ENCODE results near the gene TLE4.
A peak's percentile ranks its signal among the peaks of the same experiment; 100 is the strongest.

The TLE4 gene

DNA sequence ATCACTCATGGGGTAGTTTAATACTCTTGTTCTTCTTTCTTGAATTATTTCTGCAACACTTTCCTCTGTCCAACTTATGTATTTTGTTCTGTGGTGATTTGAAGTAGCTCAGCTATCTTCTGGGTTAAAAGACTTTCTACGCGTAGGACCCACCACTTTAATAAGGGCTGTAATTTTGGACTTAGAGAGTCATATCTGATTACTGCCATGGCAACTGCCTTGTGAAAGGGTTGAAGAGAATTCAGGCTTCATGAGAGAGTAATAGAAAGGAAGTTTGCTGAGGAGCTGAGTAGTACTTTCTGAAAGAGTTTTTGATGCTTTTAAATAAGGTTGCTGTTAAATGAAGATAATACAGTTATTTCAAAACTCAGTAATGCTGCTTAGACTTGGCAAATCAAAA lies 89.5 kb downstream of the TLE4 start:
- no peak for DNase-seq

- DNase-seq = no peak
Measured at GRCh38 chr9:79661886-79662536, 90.2 kb downstream of the TLE4 start.

DNA sequence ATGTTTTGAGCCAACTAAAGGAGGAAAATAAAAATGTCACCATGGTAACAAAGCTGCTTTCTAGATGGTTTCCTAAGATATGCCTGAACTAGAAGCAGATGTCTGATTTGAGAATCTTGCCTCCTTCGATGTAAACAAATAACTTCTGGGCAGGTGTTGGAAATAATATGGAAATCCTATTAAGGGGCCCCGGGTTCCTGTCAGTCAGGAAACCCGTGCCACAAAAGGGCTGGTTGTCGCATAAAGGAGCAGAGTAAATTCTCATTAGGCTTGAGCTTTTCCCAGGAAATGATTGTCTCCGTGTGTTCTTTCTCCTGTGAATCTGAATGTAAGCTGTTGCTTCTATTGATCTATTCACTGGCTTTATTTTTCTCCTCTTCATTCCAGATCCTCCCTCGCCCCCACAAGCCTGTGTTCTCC lies 90.8 kb downstream of the TLE4 start:
- peak in 2 of 56 donors; percentile 18 to 36 for DNase-seq

GRCh38 chr9:79663300-79663699 lies 91.5 kb downstream of the TLE4 start:
- peak in 4 of 56 donors; percentile 17 to 35 (median 18) for DNase-seq

DNA sequence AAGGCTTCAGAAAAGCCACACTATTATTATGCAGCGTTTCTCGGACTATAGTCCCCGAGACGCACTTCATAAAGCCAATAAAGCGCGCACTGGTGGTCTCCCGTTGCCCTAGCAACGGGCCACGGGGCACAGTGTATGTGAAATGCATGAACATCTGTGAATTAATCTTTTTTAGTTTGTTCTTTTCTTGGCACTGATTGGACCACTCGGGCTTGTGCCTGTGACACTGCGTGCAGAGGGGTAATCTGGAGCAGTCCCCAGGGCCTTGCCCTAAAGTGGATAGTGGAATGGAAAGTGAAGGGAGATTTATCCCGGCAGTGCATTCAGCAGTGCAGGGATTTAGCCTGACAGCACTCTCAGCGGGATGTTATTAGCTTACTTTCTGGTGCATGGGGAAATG lies 92.1 kb downstream of the TLE4 start:
- no peak for DNase-seq

DNA sequence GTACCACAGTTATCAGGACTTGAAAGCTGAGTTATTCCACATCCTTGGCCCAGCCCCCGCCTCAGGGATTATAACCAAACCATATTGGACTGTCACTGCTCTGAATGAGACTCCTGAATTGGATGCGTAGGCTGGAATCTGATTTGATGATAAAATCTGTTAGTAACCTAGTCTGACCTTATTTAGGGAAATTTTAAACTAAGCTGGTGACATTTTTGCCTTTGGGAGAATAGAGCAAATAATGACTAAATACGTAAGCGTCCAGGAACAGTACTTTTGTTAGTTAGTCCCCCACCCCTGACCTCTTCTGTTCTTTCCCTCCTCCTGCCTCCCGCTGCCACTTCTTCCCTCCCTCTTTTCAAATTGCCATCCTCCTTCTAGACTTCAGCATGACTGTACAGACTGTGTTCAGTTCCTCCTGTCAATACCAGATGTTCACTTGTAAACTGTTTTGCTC lies 92.6 kb downstream of the TLE4 start:
- DNase-seq = no peak

DNA sequence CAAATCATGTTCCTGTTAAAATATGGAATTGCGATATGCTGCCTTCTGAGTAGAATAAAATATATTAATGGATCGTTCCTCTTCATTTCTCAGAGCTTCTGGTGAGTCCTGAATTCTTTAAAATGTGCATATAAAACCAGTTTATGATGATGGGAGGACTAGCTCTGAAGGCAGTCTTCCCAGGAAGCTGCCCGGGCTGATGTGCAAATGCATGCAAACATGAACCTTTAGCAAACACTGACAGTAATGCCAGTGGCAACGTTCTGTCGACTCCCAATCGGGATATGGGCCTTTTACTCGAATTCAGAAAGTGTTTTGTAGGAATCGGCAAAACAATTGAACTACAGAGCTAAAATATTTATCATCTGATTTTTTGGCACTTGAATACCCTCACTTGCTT lies 93.6 kb downstream of the TLE4 start:
- DNase-seq = no peak

DNA sequence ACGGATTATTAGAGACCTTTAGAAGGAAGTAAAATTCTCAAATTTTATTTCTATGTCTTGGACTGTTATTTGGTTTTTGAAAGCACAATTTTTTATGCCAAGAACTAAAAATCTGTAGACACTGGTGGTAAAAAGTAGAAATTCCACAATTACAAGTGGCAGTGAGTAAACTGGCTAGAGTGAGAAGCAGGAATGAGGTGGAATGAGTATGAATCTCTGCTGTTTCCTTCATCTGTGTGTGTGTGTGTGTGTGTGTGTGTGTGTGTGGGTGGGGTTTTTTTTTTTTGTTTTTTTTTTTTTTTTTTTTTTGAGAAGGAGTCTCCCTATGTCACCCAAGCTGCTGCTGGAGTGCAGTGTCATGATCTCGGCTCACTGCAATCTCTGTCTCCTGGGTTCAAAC lies 94.2 kb downstream of the TLE4 start:
- DNase-seq = no peak

DNA sequence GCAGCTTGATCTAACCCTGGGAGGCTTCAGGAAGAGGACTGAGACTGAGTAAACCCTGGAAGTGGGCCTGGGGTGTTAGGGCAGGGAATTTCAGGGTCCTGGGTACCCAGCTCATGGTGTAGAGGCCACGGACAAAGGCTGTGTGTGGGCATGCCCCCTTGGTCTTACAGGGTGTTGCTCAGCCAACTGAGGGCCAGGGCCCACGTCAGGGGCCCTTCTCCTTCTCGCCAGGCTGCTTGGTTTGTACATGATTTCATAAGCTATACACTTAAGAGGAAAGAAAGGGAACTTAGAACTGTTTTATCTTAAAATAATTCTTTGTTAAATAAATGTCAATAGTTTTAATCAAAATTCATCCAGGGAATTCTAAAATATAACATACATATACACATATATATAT lies 95.4 kb downstream of the TLE4 start:
- no peak for DNase-seq

DNA sequence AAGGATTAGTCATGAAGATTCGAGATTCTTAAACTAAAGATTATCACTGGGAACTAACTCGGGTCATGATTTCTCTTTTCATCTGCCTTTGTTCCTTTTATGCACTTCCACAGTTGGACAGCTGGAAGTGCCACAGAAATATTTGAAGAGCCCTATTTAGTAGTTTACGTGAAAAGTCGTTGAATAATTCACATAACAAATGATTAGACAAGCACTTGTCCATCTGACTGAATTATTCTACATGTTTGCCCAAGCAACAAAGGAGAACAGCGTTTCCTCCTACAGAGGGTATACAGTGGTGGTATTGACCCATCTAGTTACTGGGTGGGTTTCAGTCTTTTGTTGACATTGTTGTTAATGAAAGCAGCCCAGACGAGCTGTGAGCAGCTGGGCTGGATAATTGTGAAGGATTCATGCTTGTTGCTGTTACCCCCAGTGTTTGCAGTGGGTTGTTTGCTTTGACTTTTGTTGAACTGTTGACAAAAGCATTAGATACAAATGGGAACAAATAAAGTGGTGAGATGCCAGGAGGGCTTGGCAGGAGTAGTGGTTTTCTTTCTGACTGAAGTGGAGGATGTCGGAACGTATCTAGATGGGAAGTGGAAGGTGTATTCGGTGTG lies 96.2 kb downstream of the TLE4 start:
- DNase-seq = no peak

DNA sequence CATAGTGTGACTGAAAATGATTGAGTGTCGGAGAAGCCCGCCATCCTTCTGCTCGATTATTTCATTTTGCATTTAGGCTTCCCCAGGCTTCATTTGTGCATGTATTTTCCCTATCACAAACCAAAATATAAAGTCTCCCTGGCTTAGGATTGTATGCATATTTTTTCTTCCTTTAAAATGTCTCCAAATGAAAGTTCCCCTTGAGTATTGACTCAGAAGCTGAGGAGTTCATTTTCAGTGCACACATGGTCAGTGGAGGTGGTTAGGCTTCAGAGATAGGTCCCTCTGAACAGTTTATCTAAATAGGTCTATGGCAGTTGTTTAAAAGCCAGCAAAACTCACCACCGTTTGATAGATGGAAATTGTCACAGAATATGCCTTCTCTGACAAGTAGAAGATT lies 97.2 kb downstream of the TLE4 start:
- no peak for DNase-seq

DNA sequence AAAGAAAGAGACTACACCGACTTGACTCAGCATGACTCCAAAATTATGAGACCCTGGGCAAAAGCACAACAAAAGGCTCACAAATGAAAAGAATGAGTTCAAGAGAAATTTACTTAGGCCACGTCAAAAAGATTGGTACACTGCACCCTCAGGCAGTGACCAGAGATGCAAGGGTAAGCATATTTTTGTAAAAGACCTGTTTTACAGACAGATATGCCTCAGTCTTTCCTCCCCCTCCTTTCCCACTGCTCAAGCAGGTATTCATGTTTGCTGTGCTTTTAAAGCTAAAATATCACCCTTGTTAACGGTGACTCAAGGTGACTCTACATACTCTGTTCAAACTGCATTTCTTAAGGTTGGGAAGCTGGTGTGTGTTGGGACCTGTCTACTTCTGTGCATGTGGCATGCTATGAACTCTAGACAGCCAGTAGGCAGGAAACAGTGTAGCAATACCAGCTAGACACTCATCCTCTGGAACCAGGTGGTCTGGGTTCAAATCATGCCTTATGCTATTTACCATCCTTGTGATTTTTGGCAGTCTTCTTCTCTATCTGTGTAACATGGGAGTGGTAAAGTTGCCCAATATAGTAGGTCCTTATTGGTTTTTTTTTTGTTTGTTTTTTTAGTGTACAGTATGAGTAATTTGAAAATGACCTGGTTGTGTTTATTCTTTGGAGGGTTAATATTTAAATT lies 98.7 kb downstream of the TLE4 start:
- no peak for DNase-seq

DNA sequence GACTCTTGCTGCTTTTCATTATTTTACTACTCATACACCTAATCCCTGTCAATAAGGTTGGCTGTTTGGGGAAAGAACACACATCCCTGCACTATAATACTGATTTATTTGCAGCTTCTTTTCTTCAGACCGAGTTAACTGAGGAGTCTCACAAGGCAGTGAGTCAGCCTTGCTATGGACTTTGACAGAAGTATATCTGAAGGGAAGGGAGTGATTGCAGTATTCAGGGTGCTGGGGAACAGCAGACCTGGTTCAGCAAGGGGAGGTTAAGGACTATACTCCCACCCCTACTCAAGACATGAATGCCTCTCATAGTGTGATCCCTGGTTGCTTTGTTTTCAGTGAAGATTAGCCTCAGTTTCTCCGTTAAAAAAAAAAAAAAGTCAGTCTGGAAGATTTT lies 99.8 kb downstream of the TLE4 start:
- no peak for DNase-seq

DNA sequence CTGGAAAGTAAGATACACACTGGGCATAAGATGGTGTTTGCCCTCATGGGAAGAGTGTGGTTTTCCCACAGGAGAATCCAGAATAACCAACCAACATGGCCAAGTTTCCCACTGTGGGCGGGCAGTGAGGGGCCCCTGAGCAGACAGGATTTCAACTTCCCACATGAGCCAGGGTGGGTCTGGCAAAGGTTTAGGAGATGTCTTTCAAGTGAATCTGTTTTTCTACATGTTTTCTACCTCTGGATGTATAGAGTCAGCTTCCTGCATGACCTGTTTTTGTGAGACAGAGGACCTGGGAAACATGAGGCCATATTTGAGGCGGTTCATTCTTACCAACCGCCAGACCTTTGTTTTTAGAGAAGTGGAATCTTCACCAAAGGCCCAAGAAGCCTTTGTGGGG lies 100.5 kb downstream of the TLE4 start:
- no peak for DNase-seq

DNA sequence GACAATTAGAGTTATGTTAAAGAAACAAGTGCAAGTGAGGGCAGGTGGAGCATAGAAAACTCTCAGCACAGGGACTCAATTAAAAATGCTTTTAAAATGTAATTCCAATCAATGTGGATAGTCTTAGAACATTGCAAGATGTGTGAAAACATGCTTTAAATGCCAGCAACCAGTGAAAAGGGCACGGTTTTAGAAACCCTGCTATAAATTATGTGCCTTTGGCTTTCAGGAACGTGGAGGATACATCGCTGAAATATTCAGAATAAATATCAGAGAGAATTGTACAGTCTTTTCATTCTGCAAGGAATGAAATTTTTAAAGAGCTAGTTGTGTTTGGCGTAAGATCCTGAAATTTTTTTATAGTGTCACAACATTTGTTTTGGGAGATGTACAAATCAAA lies 101.1 kb downstream of the TLE4 start:
- no peak for DNase-seq

DNA sequence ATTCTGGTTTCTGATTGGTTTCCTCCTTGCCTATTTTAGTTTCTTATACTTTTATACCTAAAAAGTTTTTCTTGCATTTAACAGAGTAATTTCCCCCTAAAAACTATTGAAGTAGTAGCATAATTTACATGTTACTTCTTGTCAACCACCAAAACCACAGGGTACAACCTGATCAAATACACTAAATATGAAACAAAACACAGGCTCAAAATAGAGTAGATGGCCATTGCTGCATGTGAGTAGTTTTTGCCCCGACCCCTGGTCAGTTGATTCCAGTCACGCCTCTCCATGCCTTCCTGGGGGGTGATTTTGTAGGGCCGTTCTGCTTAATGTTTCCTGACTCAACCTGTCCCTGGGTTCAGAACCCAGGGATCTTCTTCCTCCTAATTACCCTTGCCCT lies 101.8 kb downstream of the TLE4 start:
- DNase-seq = no peak

- DNase-seq = no peak
Measured at GRCh38 chr9:79674052-79674777, 102.5 kb downstream of the TLE4 start.

DNA sequence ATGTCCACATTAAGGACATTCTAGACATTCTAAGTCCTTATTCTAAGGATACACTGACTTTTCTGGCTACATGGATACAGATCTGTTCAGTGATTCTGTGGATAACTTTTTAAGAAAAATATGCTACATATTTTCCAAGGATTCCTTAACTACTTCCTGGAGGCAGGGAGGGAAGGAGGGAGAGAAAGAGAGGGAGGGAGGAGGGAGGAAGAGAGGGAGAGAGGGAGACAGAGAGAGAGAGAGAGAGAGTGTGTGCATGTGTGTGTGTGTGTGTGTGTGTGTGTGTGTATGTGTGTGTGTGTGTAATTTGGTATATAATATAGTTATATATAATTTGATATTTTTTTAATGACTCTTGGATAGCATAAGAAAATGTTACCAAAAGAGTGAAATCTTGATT lies 109.8 kb downstream of the TLE4 start:
- no peak for DNase-seq

DNA sequence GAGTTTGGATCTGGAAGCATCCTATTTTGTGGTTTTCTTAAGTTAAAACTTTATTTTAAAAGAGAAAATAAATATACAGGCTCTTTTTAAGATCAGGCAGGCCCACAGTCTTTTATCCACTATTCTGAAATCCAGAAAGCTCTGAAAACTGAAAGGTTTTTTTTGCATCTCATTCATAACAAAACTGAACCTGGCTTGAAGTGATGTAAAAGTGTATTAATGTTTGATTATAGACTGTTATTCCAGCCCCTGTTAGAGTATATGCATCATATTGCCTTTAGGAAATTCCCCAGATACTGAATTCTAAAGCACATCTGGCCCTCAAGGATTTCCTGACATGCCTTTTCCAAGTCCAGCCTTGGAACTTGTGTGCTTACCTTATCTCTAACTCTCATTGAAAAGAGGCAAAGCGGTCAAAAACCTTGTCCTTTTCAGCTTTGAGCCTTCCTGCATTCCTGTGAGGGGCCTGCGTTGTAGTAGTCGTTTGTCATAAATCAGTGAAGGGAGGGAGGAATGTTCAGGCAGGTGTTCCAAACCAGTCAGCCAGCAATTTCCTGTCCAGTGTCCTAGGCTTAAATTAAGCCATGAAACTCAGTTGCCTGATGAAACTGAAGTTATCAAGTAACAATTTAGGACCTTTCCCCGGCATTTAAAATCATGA lies 110.4 kb downstream of the TLE4 start:
- no peak for DNase-seq

GRCh38 chr9:79684059-79684458 lies 112.3 kb downstream of the TLE4 start:
- no peak for DNase-seq

- DNase-seq = peak in 1 of 56 donors; percentile 26
Measured at GRCh38 chr9:79684711-79685575, 113.2 kb downstream of the TLE4 start.

Data from amygdala (tissue), 56 donors.